ENCODE measurements around the gene SMIM33. TPM values are rescaled to one million over a fixed set of nuclear protein-coding genes. Genes with fewer than 3 reads are reported as not detected.

SMIM33 gene
- total and polyA plus RNA-seq, 2 of the 13 experiments (the other 11 are each of a cell fraction or from before 2014, with no cell fraction given) = not detected

GRCh38 chr5:139513852-139514485 is 43.2 kb downstream of the SMIM33 start (continued):
- TF ChIP-seq RBFOX2 (IDR thresholded peaks at IDR 0.05; ENCODE audit: low read depth, low read length) (peak; percentile 30; the same call in 1 of the 2 replicates), ZNF572 (CRISPR knock-in tag; IDR thresholded peaks at IDR 0.05) (no peak), YEATS4 (CRISPR knock-in tag; IDR thresholded peaks at IDR 0.05; ENCODE audit: borderline replicate concordance) (no peak), ZNF496 (CRISPR knock-in tag; IDR thresholded peaks at IDR 0.05; ENCODE audit: insufficient replicate concordance) (no peak), ZNF792 (CRISPR knock-in tag; IDR thresholded peaks at IDR 0.05) (no peak), NR2C2 (CRISPR knock-in tag; IDR thresholded peaks at IDR 0.05; ENCODE audit: borderline replicate concordance) (no peak), UBTF (CRISPR knock-in tag; IDR thresholded peaks at IDR 0.05) (no peak), ZNF468 (CRISPR knock-in tag; IDR thresholded peaks at IDR 0.05) (no peak), ZNF597 (CRISPR knock-in tag; IDR thresholded peaks at IDR 0.05) (no peak), ZSCAN31 (CRISPR knock-in tag; IDR thresholded peaks at IDR 0.05; ENCODE audit: low read depth) (peak; percentile 13; the same call in 1 of the 2 replicates), SMARCC2 (IDR thresholded peaks at IDR 0.05) (no peak), ZNF232 (CRISPR knock-in tag; IDR thresholded peaks at IDR 0.05; ENCODE audit: borderline replicate concordance) (no peak), ZC3H13 (CRISPR knock-in tag; IDR thresholded peaks at IDR 0.05) (peak; percentile 70; the same call in 1 of the 2 replicates), ZNF501 (CRISPR knock-in tag; IDR thresholded peaks at IDR 0.05) (peak; percentile 33; the same call in 1 of the 2 replicates), AHR (CRISPR knock-in tag; IDR thresholded peaks at IDR 0.05) (no peak), SNAPC5 (CRISPR knock-in tag; IDR thresholded peaks at IDR 0.05; ENCODE audit: borderline replicate concordance) (no peak)

Data from HepG2 (cell line).